ENCODE results near the gene ZNF830. TPM values are rescaled to one million over a fixed set of nuclear protein-coding genes. Genes with fewer than 3 reads are reported as not detected.

ZNF830 gene
- total RNA-seq, 2 donors from 2014 or later = 18.5 to 23.3 TPM

DNA sequence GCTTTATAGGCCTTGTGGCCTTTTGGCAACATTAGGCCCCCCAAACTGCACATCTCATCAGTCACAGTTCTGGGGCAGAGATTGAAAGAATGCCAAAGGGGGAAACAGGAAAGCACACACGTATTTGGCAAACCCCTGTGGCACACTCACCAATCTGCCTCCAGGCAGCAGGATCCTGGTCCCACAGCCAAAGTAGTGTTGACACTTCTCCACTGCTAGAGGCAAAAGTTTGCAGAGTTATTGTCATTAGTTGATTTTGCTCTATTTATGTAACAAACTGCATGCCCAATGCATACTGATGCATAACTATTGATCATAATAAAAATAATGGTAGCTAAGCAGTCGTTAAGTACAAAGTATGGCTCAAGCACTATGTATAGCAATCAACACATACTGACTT, 45.2 kb upstream of the ZNF830 start:
- peaks cover 7% of the 10 kb centered on the region for H3K27me3 ChIP-seq (ENCODE audit: control insufficient read depth, insufficient read depth, low read length, poor library complexity, severe bottlenecking)
- H3K36me3 ChIP-seq (ENCODE audit: control insufficient read depth, insufficient read depth, low read length) = no peaks in the 10 kb centered on the region
- no peaks in the 10 kb centered on the region for H3K4me1 ChIP-seq (ENCODE audit: control insufficient read depth, insufficient read depth, low read length)
- DNase-seq = no peak
- WGBS, 2 experiments (ENCODE audit: insufficient coverage in 1 of 2, insufficient read length in 1 of 2) = 64% methylated on average over 1 of the region's 2 CpGs; no CpG with 5 or more reads in 1 of the 2 experiments
- no peak overlapping the region for H3K9ac ChIP-seq (ENCODE audit: extremely low read depth, low read length, poor library complexity, severe bottlenecking)
- Mint-ChIP-seq H3K4me3 (no peak overlapping the region), H3K4me1 (no peaks in the 10 kb centered on the region), H3K27ac (no peak overlapping the region), H3K9me3 (no peaks in the 10 kb centered on the region), H3K27me3 (ENCODE audit: insufficient read depth) (peaks cover 4% of the 10 kb centered on the region), H3K36me3 (ENCODE audit: low read depth) (no peaks in the 10 kb centered on the region)
- H3K9me3 ChIP-seq (ENCODE audit: control insufficient read depth, low read length) = no peaks in the 10 kb centered on the region
- no peak overlapping the region for H3K27ac ChIP-seq (ENCODE audit: low read depth, low read length)
- TF ChIP-seq, protein P1, sequence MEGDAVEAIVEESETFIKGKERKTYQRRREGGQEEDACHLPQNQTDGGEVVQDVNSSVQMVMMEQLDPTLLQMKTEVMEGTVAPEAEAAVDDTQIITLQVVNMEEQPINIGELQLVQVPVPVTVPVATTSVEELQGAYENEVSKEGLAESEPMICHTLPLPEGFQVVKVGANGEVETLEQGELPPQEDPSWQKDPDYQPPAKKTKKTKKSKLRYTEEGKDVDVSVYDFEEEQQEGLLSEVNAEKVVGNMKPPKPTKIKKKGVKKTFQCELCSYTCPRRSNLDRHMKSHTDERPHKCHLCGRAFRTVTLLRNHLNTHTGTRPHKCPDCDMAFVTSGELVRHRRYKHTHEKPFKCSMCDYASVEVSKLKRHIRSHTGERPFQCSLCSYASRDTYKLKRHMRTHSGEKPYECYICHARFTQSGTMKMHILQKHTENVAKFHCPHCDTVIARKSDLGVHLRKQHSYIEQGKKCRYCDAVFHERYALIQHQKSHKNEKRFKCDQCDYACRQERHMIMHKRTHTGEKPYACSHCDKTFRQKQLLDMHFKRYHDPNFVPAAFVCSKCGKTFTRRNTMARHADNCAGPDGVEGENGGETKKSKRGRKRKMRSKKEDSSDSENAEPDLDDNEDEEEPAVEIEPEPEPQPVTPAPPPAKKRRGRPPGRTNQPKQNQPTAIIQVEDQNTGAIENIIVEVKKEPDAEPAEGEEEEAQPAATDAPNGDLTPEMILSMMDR (conservative IDR thresholded peaks at IDR 0.05) = no peak
- H3K4me3 ChIP-seq (ENCODE audit: low read length) = no peak overlapping the region

DNA sequence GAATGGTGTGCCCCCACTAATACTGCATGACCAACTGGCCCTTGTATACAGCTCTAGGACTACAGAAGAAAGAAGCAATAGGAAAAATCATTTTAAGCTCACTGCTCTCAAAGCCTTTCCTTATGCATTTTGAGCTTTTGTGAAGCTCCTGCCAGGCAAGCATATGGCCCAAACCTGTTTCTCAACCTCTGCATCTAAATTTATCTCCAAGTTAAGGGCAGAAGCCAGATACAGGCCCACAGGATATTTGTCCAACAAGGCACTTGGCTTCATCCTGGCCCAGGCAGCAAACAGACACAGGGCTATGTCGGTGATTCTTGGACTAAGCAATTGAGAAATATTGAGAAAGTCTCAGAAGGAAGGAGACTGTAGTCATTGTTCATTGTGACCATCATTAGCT, 44.0 kb upstream of the ZNF830 start:
- Mint-ChIP-seq H3K4me3 (no peak overlapping the region), H3K27ac (no peak overlapping the region), H3K36me3 (ENCODE audit: low read depth) (no peaks in the 10 kb centered on the region), H3K4me1 (no peaks in the 10 kb centered on the region), H3K9me3 (no peaks in the 10 kb centered on the region), H3K27me3 (ENCODE audit: insufficient read depth) (peaks cover 2% of the 10 kb centered on the region)
- no peak overlapping the region for H3K4me3 ChIP-seq (ENCODE audit: low read length)
- peaks cover 7% of the 10 kb centered on the region for H3K27me3 ChIP-seq (ENCODE audit: control insufficient read depth, insufficient read depth, low read length, poor library complexity, severe bottlenecking)
- no peak overlapping the region for H3K9ac ChIP-seq (ENCODE audit: extremely low read depth, low read length, poor library complexity, severe bottlenecking)
- no peak for DNase-seq
- 100% methylated on average over 1 of the region's 1 CpG for WGBS, 2 experiments (ENCODE audit: insufficient coverage in 1 of 2, insufficient read length in 1 of 2)
- no peaks in the 10 kb centered on the region for H3K4me1 ChIP-seq (ENCODE audit: control insufficient read depth, insufficient read depth, low read length)
- H3K36me3 ChIP-seq (ENCODE audit: control insufficient read depth, insufficient read depth, low read length) = no peaks in the 10 kb centered on the region
- H3K27ac ChIP-seq (ENCODE audit: low read depth, low read length) = no peak overlapping the region
- no peaks in the 10 kb centered on the region for H3K9me3 ChIP-seq (ENCODE audit: control insufficient read depth, low read length)
- TF ChIP-seq, protein P1 (conservative IDR thresholded peaks at IDR 0.05) = no peak

DNA sequence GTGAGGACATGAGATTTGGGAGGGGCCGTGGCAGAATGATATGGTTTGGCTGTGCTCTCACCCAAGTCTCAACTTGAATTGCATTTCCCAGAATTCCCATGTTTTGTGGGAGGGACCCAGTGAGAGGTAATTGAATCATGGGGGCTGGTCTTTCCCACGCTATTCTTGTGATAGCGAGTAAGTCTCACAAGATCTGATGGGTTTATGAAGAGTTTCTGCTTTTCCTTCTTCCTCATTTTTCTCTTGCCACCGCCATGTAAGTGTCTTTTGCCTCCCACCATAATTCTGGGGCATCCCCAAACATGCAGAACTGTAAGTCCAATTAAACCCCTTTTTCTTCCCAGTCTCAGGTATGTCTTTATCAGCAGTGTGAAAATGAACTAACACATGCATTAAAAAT, 40.7 kb upstream of the ZNF830 start:
- H3K27ac ChIP-seq (ENCODE audit: low read depth, low read length) = no peak overlapping the region
- Mint-ChIP-seq H3K36me3 (ENCODE audit: low read depth) (no peaks in the 10 kb centered on the region), H3K4me1 (no peaks in the 10 kb centered on the region), H3K27me3 (ENCODE audit: insufficient read depth) (peaks cover 2% of the 10 kb centered on the region), H3K4me3 (no peak overlapping the region), H3K27ac (no peak overlapping the region), H3K9me3 (no peaks in the 10 kb centered on the region)
- TF ChIP-seq, protein P1 (conservative IDR thresholded peaks at IDR 0.05) = no peak
- H3K9me3 ChIP-seq (ENCODE audit: control insufficient read depth, low read length) = no peaks in the 10 kb centered on the region
- H3K36me3 ChIP-seq (ENCODE audit: control insufficient read depth, insufficient read depth, low read length) = no peaks in the 10 kb centered on the region
- H3K4me1 ChIP-seq (ENCODE audit: control insufficient read depth, insufficient read depth, low read length) = no peaks in the 10 kb centered on the region
- DNase-seq = no peak
- H3K9ac ChIP-seq (ENCODE audit: extremely low read depth, low read length, poor library complexity, severe bottlenecking) = no peak overlapping the region
- H3K4me3 ChIP-seq (ENCODE audit: low read length) = no peak overlapping the region
- peaks cover 7% of the 10 kb centered on the region for H3K27me3 ChIP-seq (ENCODE audit: control insufficient read depth, insufficient read depth, low read length, poor library complexity, severe bottlenecking)
- WGBS, 2 experiments (ENCODE audit: insufficient coverage in 1 of 2, insufficient read length in 1 of 2) = 93% methylated on average over 4 of the region's 4 CpGs

Data from endodermal cell (in vitro differentiated cells).